ENCODE measurements around the gene TBC1D22A.

The TBC1D22A gene

DNA sequence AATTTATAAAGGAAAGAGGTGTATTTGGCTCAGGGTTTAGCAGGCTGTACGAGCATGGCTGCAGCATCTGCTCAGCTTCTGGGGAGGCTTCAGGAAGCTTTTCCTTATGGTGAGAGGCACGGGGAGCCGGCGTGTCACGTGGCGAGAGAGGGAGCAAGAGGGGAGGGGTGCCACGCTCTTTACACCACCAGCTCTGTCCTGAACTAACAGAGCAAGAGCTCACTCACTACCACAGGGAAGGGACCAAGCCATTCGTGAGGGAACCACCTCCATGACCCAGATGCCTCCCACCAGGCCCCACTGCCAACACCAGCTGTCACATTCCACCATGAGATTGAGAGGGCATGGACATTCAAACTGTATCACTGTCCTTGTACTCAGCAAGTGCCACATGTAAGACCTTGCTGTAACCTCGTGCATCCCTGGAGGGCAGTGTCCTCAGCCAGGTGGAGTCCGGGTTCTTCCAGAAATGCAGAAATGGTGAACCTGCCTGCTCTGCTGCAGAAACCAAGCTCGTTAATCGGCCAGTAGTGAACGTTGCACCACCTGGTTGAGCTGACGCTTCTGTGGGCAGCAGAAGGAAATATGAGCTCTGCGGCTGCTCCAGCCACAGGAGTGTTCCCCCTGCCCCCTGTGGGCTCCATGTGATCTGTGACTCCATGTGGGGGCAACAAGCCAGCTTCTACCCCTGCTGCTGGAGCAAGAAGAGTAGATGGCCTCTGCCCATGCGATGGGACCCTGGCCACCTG, 368.6 kb downstream of the TBC1D22A start:
- no peaks in the 10 kb centered on the region for H3K4me1 ChIP-seq
- intact Hi-C loops (cut with DNase I; ENCODE audit: low total_unique reads) = no loop called here
- H3K4me3 ChIP-seq = no peak overlapping the region
- no peak for TF ChIP-seq CTCF (IDR thresholded peaks at IDR 0.05)
- H3K27me3 ChIP-seq = no peaks in the 10 kb centered on the region
- no peaks in the 10 kb centered on the region for H3K36me3 ChIP-seq
- no peak overlapping the region for H3K27ac ChIP-seq
- DNase-seq = no peak
- no peaks in the 10 kb centered on the region for H3K9me3 ChIP-seq

- H3K4me3 ChIP-seq = no peak overlapping the region
- DNase-seq = no peak
These were observed 369.4 kb downstream of the TBC1D22A start for GRCh38 chr22:47131632-47132427.

DNA sequence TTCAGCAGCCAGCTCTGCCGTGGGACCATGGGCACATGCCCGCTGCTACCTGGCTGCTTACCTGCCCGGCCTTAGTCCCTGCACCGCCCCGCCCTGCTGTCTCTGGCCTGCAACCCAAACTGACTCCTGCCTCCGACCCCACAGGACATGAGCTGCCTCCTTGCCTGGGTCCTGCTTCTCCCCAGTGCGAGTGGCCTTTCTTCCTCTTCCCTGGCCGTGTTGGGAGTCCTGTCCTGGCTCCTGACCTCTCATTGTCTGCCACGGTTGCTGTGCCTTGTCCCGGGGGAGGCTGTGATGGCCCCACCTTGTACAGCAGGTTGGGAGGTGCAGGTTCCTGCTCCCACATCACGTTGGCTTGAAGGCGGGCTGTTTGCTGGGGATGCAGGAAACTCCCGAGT, 370.0 kb downstream of the TBC1D22A start:
- H3K4me3 ChIP-seq = no peak overlapping the region
- H3K9me3 ChIP-seq = no peaks in the 10 kb centered on the region
- H3K27ac ChIP-seq = no peak overlapping the region
- no peak for TF ChIP-seq CTCF (IDR thresholded peaks at IDR 0.05)
- H3K36me3 ChIP-seq = no peaks in the 10 kb centered on the region
- no peaks in the 10 kb centered on the region for H3K27me3 ChIP-seq
- intact Hi-C loops (cut with DNase I; ENCODE audit: low total_unique reads) = no loop called here
- no peaks in the 10 kb centered on the region for H3K4me1 ChIP-seq
- DNase-seq = no peak

More at GRCh38 chr22:47131632-47132427, 369.4 kb downstream of the TBC1D22A start:
- H3K4me1 ChIP-seq = no peaks in the 10 kb centered on the region
- H3K27me3 ChIP-seq = no peaks in the 10 kb centered on the region
- H3K36me3 ChIP-seq = no peaks in the 10 kb centered on the region
- no peaks in the 10 kb centered on the region for H3K9me3 ChIP-seq
- TF ChIP-seq CTCF (IDR thresholded peaks at IDR 0.05) = no peak
- intact Hi-C loops (cut with DNase I; ENCODE audit: low total_unique reads) = no loop called here
- no peak overlapping the region for H3K27ac ChIP-seq

DNA sequence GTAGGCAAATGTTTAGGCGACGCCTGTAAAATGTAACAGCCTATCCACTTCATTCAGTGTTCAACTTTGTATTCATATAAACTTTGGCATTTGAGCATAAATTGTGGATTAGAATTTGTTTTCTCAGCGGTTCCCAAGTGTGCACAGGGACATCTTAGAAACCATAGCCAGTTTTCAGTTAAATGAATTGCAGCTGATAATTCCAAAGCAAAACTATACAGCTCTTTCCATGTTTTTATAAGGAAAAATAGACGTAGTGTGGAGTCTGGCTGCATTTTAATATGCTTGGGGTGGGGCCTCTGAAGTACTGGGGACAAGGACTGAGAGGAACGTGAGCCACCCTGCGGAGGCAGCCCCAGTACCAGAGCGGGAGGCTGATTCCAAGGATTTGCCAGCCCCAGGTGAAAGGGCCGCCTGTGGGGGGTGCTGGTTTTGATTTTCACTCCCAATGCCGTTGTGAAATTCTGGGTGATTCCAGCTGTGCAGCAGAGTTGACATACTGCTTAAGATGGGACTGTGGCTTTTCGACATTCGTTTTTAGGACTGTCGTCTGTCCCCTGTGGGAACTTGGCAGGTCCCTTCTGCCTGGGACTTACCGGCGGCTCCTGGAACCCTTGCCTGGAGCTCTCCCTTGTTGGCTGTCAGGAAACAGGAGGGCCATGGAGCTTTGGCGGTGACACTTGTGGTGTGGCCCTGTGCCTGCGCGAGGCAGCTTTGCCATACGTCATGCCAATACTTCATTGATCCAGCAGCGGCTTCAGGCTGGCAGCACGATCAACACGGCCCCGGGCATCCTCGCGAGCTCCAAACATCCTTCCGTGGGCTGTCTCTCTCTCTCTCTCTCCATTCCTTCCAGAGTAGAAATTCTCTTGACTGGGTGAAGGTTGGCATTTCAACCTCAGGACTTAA, 370.9 kb downstream of the TBC1D22A start:
- no peak overlapping the region for H3K4me3 ChIP-seq
- DNase-seq = no peak
- intact Hi-C loops (cut with DNase I; ENCODE audit: low total_unique reads) = no loop called here
- H3K4me1 ChIP-seq = no peaks in the 10 kb centered on the region
- no peak overlapping the region for H3K27ac ChIP-seq
- no peaks in the 10 kb centered on the region for H3K27me3 ChIP-seq
- no peaks in the 10 kb centered on the region for H3K9me3 ChIP-seq
- TF ChIP-seq CTCF (IDR thresholded peaks at IDR 0.05) = no peak
- H3K36me3 ChIP-seq = no peaks in the 10 kb centered on the region

DNA sequence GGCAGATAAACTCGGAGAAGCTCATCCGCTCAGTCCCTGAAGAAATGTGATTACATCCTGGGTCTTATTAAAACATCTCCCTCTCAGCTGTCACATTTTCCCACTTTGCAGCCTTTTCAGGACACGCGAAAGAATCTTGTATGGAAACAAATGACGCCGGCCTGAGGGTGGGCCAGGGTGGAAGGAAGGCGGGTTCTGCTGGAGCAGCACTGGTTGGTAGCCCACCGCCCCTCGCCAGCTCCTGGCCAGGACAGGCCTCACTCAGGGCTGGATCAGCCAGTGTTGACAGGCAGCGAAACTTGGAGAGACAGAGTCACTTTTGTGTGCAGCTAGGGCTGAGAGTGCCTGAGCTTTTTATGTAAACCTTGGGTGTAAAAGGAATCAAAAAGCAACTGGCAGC, 371.8 kb downstream of the TBC1D22A start:
- H3K4me1 ChIP-seq = no peaks in the 10 kb centered on the region
- no peaks in the 10 kb centered on the region for H3K36me3 ChIP-seq
- no peaks in the 10 kb centered on the region for H3K9me3 ChIP-seq
- no peak for DNase-seq
- H3K27ac ChIP-seq = no peak overlapping the region
- intact Hi-C loops (cut with DNase I; ENCODE audit: low total_unique reads) = no loop called here
- H3K4me3 ChIP-seq = no peak overlapping the region
- no peaks in the 10 kb centered on the region for H3K27me3 ChIP-seq
- no peak for TF ChIP-seq CTCF (IDR thresholded peaks at IDR 0.05)
